RWPE1 (cell line): ENCODE data around the gene PDE4D.

Source experiments
- CTCF ChIA-PET: fragments of 350-600 bp; sonication (Branson Sonifier 250); formaldehyde crosslinking; extraction: SDS; loops from one replicate; lab custom pipeline; 2021; lab: Yijun Ruan, JAX
- POLR2A ChIA-PET: fragments of 400-600 bp; formaldehyde crosslinking; extraction: SDS; loops from one replicate; lab custom pipeline; 2020; ENCODE audit warnings: antibody characterized with exemption; ENCODE audit not compliant: low non-redundant PET; lab: Yijun Ruan, JAX
- DNase-seq: peaks from one replicate; pipeline ENCODE4 v3.0.0; 2012; ENCODE audit warnings: low spot score
- H3K27ac ChIP-seq: fragments of 450-650 bp; 2 replicates; pipeline ENCODE4 v1.5.1; 2017
- TF ChIP-seq, protein P1 (sequence below): fragments of 450-650 bp; conservative IDR thresholded peaks from 2 replicates; pipeline ENCODE4 v1.5.1; 2017; ENCODE audit warnings: low read depth, mild to moderate bottlenecking

The PDE4D gene

DNA sequence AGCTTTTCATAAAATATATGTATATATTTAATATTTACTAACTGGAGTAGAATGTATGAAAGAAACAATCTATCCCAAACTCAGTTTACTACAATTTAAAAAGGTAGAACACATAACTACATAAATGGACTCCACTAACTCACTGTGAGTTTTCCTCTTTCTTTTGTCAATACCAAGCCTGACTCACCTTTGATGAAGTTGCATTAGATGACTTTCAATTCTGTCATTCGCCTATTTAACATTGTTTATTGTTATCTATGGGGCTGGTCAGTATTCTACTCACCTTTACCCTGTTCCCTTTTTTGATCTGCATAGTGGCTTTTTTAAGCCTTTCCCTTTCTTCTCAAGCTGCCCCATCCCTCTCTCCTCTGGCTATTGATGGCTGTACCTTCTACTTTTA lies 680.9 kb downstream of the PDE4D start:
- TF ChIP-seq, protein P1, sequence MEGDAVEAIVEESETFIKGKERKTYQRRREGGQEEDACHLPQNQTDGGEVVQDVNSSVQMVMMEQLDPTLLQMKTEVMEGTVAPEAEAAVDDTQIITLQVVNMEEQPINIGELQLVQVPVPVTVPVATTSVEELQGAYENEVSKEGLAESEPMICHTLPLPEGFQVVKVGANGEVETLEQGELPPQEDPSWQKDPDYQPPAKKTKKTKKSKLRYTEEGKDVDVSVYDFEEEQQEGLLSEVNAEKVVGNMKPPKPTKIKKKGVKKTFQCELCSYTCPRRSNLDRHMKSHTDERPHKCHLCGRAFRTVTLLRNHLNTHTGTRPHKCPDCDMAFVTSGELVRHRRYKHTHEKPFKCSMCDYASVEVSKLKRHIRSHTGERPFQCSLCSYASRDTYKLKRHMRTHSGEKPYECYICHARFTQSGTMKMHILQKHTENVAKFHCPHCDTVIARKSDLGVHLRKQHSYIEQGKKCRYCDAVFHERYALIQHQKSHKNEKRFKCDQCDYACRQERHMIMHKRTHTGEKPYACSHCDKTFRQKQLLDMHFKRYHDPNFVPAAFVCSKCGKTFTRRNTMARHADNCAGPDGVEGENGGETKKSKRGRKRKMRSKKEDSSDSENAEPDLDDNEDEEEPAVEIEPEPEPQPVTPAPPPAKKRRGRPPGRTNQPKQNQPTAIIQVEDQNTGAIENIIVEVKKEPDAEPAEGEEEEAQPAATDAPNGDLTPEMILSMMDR, result no peak
- no peak overlapping the region for H3K27ac ChIP-seq
- CTCF ChIA-PET, result no interaction called here
- POLR2A ChIA-PET, result no interaction called here
- DNase-seq, result no peak

DNA sequence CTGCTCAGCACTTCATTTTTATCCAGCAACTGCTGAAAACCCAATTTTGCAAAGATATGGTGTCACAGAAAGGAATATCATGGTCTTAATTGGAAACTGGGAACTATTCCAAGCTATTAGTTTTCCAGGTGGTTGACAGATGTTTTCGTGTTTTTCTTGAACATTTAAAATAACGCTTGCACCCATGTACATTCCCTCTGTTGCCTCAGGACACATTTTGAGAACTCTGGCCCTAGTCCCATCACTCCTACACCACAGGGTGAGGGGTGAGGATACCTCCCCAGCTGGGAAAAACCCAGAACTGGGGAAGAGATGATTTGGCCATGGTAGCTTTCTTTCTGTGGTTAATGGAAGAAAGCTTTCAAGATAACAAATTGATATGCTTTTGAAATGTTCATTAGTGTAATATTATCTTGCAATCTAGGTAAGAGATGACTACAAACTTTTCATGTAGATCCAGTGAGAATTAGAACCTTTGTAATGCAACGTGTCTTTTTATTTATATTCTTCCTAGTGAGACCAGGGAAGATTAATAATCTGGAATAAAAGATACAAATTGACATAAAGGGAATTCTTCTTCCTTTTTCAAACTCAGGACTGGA lies 683.7 kb downstream of the PDE4D start:
- ChIA-PET CTCF (interaction anchor here (0.7 to 2.0 kb wide), 3 partner anchors 9 to 21 kb away, joined by 3 to 7 read pairs (median 3); no protein-coding TSS in a partner anchor), POLR2A (no interaction called here)
- DNase-seq, result no peak
- H3K27ac ChIP-seq, result no peak overlapping the region
- TF ChIP-seq, protein P1, result no peak

DNA sequence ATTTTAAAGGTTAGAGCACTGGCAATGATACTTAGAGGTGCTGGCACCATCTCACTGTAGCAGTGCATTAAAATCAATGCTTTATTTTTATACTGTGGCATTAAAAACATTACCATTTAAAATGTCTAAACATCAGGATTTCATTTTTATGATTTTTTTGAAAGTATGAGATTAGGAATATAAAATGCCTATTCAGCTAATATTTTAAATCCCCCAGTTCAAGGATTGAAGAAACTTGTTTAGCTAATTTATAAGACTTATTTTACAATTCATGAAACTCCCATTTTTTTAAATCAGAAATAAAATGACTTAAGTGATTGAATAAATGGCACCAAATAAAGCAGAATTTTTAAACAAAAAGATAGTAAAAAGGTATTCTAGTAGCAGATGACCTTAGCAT lies 685.1 kb downstream of the PDE4D start:
- POLR2A ChIA-PET, result no interaction called here

DNA sequence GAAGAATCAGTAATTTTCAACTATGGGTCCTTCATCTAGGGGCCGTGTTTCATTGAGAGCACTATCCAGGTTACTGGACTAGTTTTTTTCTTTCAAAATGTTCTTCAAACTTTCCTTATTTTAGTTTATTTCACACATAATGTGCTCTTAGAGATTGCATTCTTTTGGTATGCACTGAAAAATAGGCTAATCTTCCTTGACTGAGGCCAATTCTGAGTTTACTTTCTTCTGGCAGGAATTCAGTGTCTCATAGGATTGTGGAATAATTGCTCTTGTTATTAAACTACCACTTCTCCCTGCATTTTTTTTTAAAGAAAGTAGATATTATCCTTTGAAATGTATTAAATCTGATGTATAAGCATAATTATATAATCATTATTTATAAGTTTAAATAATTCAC lies 686.1 kb downstream of the PDE4D start:
- DNase-seq, result no peak
- CTCF ChIA-PET, result no interaction called here
- TF ChIP-seq, protein P1, result no peak
- POLR2A ChIA-PET, result no interaction called here
- no peak overlapping the region for H3K27ac ChIP-seq

More for the DNA sequence above, 685.1 kb downstream of the PDE4D start:
- H3K27ac ChIP-seq, result no peak overlapping the region
- CTCF ChIA-PET, result interaction anchor here (0.8 kb wide), 1 partner anchor 159 kb away, joined by 3 read pairs; no protein-coding TSS in a partner anchor
- no peak for DNase-seq
- TF ChIP-seq, protein P1, result no peak

DNA sequence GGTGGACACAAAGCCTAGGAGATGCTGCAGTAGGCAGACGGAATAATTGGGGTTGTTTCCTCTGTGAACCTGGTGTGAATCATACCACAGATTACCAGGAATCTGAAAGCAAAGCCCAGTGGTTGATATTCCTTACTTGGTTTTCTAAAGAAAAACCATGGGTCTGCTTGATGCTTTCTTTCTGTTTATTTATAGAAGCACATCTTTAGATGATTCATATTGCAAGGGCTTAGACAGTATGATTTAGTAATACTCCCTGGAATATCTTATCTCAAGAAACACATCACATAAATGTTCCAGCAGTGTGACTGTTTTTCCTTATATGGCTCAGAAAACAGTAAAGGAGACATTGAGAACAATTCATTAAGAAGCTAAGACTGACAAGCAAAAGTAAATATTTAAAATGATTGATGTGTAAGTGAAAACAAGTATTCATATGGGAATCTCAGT lies 687.4 kb downstream of the PDE4D start:
- ChIA-PET CTCF (interaction anchor here (0.9 kb wide), 1 partner anchor 162 kb away, joined by 4 read pairs; no protein-coding TSS in a partner anchor), POLR2A (no interaction called here)
- peak; percentile 12 for DNase-seq

DNA sequence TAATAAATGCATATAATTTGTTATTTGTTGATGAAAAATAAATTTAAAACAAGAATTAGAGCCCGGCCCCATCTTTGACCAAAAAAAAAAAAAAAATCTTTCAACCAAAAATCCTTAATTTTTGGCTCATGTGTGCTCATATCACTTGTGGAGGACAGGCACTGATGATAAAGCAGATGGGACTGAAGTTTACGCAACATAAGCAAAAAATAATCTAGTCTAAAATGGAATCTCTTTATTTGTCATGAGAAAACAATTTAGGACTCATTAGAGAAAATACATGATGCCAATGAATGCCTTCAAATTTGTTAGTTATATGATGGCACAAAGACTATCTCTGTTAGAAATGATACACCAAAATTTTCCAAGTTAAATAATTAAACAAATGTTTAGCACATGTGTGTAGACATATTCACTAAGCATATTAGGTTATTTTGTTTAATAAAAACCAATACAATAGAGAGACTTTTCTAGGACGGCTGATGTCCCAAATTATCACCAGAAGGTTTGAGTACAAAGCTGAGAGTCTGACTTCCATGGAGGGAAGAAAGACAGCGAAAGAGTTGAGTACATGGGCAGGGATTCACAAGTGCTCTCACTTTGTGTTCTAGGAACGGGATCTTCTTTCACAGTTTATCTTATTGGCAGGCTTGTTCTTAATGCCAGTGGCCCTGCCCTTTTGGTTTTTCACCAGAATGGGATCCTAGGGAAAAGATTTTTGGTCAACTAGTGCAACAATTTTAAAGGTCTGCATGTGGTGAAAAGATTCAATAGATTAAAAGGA lies 689.2 kb downstream of the PDE4D start:
- no peak for DNase-seq
- no peak overlapping the region for H3K27ac ChIP-seq
- TF ChIP-seq, protein P1, result no peak
- ChIA-PET CTCF (no interaction called here), POLR2A (no interaction called here)

More for the DNA sequence above, 687.4 kb downstream of the PDE4D start:
- H3K27ac ChIP-seq, result no peak overlapping the region
- TF ChIP-seq, protein P1, result no peak
